NCI-H2171 (cell line): ENCODE data around the gene CDCA5.

ENCODE experiments used
- DNase-seq: peaks from one replicate; lab custom pipeline; 2025; lab: John Stamatoyannopoulos, UW

Gene CDCA5

DNA sequence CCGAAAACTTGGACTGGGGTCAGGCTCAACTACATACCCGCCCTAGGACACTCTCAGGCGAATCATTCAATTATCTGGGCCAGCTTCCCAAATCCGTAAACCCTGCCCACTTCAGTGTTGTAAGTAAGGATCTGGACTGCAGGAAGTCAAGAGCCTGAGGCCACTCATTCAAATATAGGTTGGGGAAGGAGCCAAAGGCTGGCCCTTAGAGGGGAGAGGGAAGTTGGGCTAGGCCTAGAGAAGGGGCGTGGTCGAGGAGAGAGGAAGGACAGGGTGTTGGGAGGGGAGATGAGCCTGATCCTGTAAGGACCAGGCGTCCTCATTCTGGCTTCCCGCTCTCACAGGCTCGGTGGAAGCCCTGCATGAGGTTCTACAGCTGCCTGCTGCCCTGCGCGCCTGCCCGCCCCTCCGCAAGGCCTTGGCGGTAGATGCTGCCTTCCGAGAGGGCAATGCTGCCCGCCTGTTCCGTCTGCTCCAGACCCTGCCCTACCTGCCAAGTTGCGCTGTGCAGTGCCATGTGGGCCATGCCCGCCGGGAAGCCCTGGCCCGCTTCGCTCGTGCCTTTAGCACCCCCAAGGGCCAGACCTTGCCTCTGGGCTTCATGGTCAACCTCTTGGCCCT, 39.8 kb downstream of the CDCA5 start:
- DNase-seq, result no peak

DNA sequence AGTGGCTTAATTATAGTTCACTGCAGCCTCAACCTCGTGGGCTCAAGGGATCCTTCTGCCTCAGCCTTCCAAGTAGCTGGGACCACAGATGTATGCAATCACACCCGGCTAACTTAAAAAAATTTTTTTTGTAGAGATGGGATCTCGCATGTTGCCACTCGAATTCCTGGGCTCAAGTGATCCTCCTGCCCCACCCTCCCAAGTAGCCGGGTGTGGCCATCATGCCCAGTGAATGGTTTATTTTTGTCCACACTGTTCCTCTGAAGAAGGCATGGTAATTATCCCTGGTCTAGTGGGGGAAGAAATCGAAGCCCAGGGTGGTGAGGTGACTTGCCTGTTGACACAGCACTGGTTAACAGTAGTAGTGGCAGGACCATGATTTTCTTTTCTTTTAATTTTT, 40.9 kb downstream of the CDCA5 start:
- DNase-seq, result no peak

DNA sequence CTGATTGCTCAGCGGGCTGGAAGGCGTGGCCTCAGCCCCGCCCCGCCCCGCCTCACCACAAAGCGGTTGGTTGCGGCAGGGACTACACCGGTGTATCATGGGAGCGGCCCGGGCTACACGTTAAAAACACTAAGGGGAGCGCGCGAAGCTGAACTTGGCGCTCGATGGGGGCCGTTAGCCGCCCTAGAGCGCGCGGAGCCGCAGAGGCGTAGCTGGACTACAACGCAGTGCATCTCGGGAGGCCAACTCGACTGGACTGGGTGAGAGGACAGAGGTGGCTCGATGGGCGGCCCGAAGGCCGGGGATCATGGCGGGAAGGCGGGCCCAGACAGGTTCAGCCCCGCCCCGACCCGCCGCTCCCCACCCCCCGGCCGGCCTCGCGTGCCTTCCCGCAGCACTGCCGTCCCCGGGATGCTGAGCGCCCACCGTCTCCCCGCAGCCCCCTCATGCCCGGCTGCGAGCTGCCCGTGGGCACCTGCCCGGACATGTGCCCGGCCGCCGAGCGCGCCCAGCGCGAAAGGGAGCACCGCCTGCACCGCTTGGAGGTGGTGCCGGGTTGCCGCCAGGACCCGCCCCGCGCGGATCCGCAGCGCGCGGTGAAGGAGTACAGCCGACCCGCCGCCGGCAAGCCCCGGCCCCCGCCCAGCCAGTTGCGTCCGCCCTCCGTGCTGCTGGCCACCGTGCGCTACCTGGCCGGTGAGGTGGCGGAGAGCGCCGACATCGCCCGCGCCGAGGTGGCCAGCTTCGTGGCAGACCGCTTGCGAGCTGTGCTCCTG, 42.8 kb downstream of the CDCA5 start, which contains the start of gene SAC3D1:
SAC3D1 (plus strand) TSS at position 364 of the 776 bp plus-strand sequence; CDS start at position 447, 83 bp downstream.
- peak; percentile 95 for DNase-seq

DNA sequence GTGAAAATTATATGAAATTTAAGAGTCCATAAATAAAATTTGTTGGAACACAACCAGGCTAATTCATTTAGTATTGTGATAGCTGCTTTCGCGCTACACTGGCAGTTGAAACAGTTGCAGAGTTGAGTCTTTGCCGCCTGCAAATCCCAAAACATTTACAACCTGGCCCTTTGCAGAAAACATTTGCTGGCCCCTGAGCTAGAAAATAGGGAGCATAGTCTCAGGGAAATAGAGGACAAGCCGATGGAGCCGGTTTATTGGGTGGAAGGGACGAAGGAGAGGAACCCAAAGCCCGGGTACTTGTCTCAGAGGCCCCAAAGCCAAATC, 43.4 kb downstream of the CDCA5 start:
- no peak for DNase-seq

DNA sequence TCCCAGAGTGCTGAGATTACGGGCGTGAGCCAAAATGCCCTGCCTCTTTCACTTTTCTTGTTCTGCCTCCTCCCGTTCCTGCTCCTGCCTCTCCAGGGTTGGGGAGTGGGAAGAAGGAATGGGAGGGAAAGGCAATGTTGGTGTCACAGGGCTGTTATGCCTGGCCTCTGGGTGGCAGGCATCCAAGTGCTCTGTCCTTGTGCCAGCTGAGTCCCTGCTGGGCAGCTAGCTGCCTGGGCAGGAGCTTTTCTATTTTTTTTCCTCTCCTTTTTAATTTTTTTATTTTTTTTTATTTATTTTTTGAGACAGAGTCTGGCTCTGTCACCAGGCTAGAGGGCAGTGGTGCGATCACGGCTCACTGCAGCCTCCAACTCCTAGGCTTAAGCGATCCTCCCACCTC, 46.9 kb downstream of the CDCA5 start:
- DNase-seq, result no peak

DNA sequence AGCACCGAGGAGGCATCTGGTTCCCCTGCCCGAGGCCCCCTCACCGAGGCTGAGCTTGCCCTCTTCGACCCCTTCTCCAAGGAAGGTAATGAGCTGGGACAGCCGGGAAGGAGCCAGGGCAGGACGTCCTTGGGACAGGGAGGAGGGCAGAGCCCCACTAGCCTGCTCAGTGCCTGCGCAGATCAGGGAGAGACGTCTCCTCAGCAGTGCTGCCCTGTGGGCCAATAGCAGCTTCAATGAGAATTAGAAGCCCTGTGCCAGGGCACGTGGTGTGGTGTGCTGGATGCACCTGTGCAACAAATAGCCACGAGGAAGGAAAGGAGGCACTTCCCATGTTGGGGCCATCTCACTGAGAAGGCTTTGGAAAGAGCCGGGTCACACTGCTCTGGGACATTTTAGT, 48.3 kb downstream of the CDCA5 start:
- DNase-seq, result no peak

DNA sequence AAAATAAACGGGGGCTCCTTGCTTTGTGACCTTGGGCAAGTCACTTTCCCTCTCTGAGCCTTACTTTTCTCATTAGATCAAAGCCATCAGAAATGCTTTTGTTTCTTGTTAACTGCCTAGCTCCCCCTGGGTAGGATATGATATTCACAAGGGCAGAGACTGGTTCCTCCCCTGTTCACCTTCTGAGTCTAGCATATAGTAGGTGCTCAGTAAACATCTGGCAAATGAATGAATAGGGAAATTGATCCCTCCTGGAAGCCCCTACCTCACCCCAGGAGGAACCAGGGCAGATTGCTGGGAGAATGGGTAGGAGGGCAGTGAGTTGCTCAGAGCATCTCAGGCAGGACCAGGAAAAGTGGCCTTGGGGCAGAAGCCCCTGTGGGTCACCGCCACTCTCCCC, 49.4 kb downstream of the CDCA5 start:
- no peak for DNase-seq

DNA sequence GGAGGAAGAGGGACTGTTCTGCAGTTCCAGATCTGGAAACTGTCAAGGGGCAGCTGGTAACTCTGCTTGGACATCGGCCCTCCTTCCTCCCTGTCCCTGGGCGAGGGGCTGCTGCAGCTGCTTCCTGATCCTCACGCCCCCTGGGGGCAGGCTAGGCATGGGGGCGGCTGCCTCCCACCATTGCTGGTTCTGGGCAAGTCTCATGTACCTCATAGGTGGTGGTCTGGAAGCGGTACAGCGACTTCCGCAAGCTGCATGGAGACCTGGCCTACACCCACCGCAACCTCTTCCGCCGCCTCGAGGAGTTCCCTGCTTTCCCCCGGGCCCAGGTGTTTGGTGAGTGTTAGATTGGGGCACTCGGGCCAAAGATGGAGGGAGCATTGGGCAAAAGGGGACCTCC, 51.6 kb downstream of the CDCA5 start:
- no peak for DNase-seq
